Neural cell (in vitro differentiated cells): ENCODE data around the gene KIF1C. TPM values are rescaled to one million over a fixed set of nuclear protein-coding genes. Genes with fewer than 3 reads are reported as not detected.
A peak's percentile ranks its signal among the peaks of the same experiment; 100 is the strongest.

Experiments used
- H2AFZ ChIP-seq: fragments of 200-600, 300-800 bp; sonication (generic), shearing (Covaris generic); 2 replicates; pipeline ENCODE4 v1.6.0; 2014; ENCODE audit warnings: low read depth, mild to moderate bottlenecking, antibody characterized with exemption, low read length, moderate library complexity
- H3F3A ChIP-seq: fragments of 200-600 bp; shearing (Covaris generic); 2 replicates; pipeline ENCODE4 v1.6.1; 2016; ENCODE audit warnings: mild to moderate bottlenecking, moderate library complexity, mixed read lengths, antibody characterized with exemption, low read length; ENCODE audit not compliant: insufficient read depth, poor library complexity, severe bottlenecking
- H3K27ac ChIP-seq: fragments of 200-600, 300-800 bp; sonication (generic), shearing (Covaris generic); 2 replicates; pipeline ENCODE4 v1.5.1; 2014; ENCODE audit warnings: mild to moderate bottlenecking, low read length, moderate library complexity
- H3K27me3 ChIP-seq: fragments of 300-800, 200-600 bp; sonication (generic), shearing (Covaris generic); 2 replicates; pipeline ENCODE4 v1.6.0; 2014; ENCODE audit warnings: mild to moderate bottlenecking, low read depth, low read length, moderate library complexity; ENCODE audit not compliant: insufficient read depth
- H3K36me3 ChIP-seq: fragments of 300-800, 200-600 bp; sonication (generic), shearing (Covaris generic); 2 replicates; pipeline ENCODE4 v1.5.1; 2014; ENCODE audit warnings: mild to moderate bottlenecking, antibody characterized with exemption, low read length, moderate library complexity; ENCODE audit not compliant: insufficient read depth
- H3K4me2 ChIP-seq: fragments of 300-800, 200-600 bp; sonication (generic), shearing (Covaris generic); 2 replicates; pipeline ENCODE4 v1.6.0; 2014; ENCODE audit warnings: mild to moderate bottlenecking, low read length
- H3K4me3 ChIP-seq: fragments of 300-800, 200-600 bp; sonication (generic), shearing (Covaris generic); 2 replicates; pipeline ENCODE4 v1.5.1; 2014; ENCODE audit warnings: mild to moderate bottlenecking, low read length, moderate library complexity
- H3K79me2 ChIP-seq: fragments of 200-600 bp; shearing (Covaris generic); replicated peaks from 2 replicates; pipeline ENCODE4 v1.6.0; 2014; ENCODE audit warnings: mild to moderate bottlenecking, low read length, moderate library complexity; ENCODE audit not compliant: insufficient read depth
- H3K9ac ChIP-seq: fragments of 300-800, 200-600 bp; sonication (generic), shearing (Covaris generic); 2 replicates; pipeline ENCODE4 v1.6.1; 2016; ENCODE audit warnings: mild to moderate bottlenecking, low read length, mixed read lengths
- H3K9me2 ChIP-seq: fragments of 200-600 bp; shearing (Covaris generic); 2 replicates; pipeline ENCODE4 v1.6.1; 2016; ENCODE audit warnings: mild to moderate bottlenecking, low read length, mixed read lengths; ENCODE audit not compliant: insufficient read depth
- H3K9me3 ChIP-seq: fragments of 200-600, 300-800 bp; sonication (generic), shearing (Covaris generic); 2 replicates; pipeline ENCODE4 v1.6.1; 2016; ENCODE audit warnings: mild to moderate bottlenecking, mixed run types, low read length, moderate library complexity, mixed read lengths
- H4K20me1 ChIP-seq: fragments of 200-600 bp; shearing (Covaris generic); 2 replicates; pipeline ENCODE4 v1.6.1; 2016; ENCODE audit warnings: mild to moderate bottlenecking, mixed run types; ENCODE audit not compliant: insufficient read depth
- EP300 ChIP-seq: fragments of 450-650 bp; conservative IDR thresholded peaks from 2 replicates; pipeline ENCODE4 v1.6.1; 2014; ENCODE audit warnings: antibody characterized with exemption, mild to moderate bottlenecking, moderate library complexity; ENCODE audit not compliant: poor library complexity, severe bottlenecking
- EZH2 ChIP-seq: fragments of 200-600, 300-800 bp; shearing (Covaris generic), sonication (generic); IDR thresholded peaks from 2 replicates; pipeline ENCODE4 v1.6.1; 2014; ENCODE audit warnings: antibody characterized with exemption, low read length, borderline replicate concordance, mild to moderate bottlenecking; ENCODE audit not compliant: insufficient read depth, poor library complexity, severe bottlenecking
- MXI1 ChIP-seq: fragments of 450-650 bp; conservative IDR thresholded peaks from 2 replicates; pipeline ENCODE4 v1.6.1; 2014; ENCODE audit warnings: antibody characterized with exemption, mild to moderate bottlenecking; ENCODE audit not compliant: poor library complexity, severe bottlenecking
- POLR2AphosphoS5 ChIP-seq: IDR thresholded peaks from 2 replicates; pipeline ENCODE4 v1.6.1; 2012
- RAD21 ChIP-seq: fragments of 450-650 bp; conservative IDR thresholded peaks from 2 replicates; pipeline ENCODE4 v1.6.1; 2014; ENCODE audit warnings: antibody characterized with exemption, mild to moderate bottlenecking, moderate library complexity
- REST ChIP-seq: IDR thresholded peaks from 2 replicates; pipeline ENCODE4 v1.6.1; 2012; ENCODE audit warnings: borderline replicate concordance
- SMC3 ChIP-seq: fragments of 450-650 bp; conservative IDR thresholded peaks from 2 replicates; pipeline ENCODE4 v1.6.1; 2014; ENCODE audit warnings: antibody characterized with exemption, mild to moderate bottlenecking, moderate library complexity; ENCODE audit not compliant: poor library complexity
- TAF1 ChIP-seq: IDR thresholded peaks from 2 replicates; pipeline ENCODE4 v1.6.1; 2012; ENCODE audit warnings: low read depth
- polyA plus RNA-seq: library from polyadenylated mRNA; depleted of rRNA; stranded (reverse); fragments of >200 nt; gene quantifications from 2 replicates; pipeline ENCODE4 v1.2.3, GENCODE V29; 2014
- TF ChIP-seq, protein P1 (sequence below): fragments of 450-650 bp; IDR thresholded peaks from 2 replicates; pipeline ENCODE4 v1.5.1; 2014; ENCODE audit warnings: antibody characterized with exemption, mild to moderate bottlenecking, moderate library complexity; ENCODE audit not compliant: poor library complexity, severe bottlenecking

KIF1C gene
- polyA plus RNA-seq, 1 donor from 2014 or later = 8.3 TPM

DNA sequence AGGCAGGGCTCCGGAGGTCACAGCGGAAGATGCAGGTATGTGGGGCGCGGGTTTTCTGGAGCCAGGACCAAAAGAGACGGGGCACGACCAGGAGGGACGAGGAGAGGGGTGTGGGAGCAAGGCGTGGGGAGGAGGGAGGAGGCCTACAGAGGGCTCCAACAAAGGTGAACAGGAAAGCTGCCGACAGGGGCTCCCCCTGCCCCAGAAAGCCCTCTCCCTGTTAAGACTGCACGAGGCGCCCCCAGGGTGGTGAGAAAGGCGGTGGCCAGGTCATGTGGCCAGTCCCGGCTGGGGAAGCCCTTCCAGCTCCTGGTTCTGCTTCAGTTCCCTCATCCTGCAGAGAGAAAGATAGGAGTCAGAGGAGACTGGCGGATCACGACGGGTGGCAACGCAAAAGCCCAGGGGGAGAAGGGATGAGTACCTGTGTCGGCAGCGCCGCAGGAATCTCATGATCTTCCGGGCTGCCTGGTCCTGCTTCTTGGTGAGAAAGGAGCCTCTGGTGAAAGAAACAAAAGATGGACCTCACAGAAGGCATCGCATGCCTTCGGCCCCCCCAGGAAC is 29.2 kb upstream of the KIF1C start:
- H3K27ac ChIP-seq = peak overlapping the region; percentile 97
- TF ChIP-seq EP300 = no peak
- no peak for TF ChIP-seq REST
- TF ChIP-seq RAD21 = no peak
- TF ChIP-seq MXI1 = no peak
- TF ChIP-seq EZH2 = no peak
- TF ChIP-seq, protein P1, sequence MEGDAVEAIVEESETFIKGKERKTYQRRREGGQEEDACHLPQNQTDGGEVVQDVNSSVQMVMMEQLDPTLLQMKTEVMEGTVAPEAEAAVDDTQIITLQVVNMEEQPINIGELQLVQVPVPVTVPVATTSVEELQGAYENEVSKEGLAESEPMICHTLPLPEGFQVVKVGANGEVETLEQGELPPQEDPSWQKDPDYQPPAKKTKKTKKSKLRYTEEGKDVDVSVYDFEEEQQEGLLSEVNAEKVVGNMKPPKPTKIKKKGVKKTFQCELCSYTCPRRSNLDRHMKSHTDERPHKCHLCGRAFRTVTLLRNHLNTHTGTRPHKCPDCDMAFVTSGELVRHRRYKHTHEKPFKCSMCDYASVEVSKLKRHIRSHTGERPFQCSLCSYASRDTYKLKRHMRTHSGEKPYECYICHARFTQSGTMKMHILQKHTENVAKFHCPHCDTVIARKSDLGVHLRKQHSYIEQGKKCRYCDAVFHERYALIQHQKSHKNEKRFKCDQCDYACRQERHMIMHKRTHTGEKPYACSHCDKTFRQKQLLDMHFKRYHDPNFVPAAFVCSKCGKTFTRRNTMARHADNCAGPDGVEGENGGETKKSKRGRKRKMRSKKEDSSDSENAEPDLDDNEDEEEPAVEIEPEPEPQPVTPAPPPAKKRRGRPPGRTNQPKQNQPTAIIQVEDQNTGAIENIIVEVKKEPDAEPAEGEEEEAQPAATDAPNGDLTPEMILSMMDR = no peak
- TF ChIP-seq POLR2AphosphoS5 = no peak
- TF ChIP-seq TAF1 = no peak
- TF ChIP-seq SMC3 = no peak
- no peaks in the 10 kb centered on the region for H3K79me2 ChIP-seq
- H2AFZ ChIP-seq = peak overlapping the region; percentile 65
- H3K9me2 ChIP-seq = no peaks in the 10 kb centered on the region
- H4K20me1 ChIP-seq = no peaks in the 10 kb centered on the region
- no peaks in the 10 kb centered on the region for H3K36me3 ChIP-seq
- H3K9ac ChIP-seq = peak overlapping the region; percentile 89
- no peaks in the 10 kb centered on the region for H3K27me3 ChIP-seq
- H3K4me2 ChIP-seq = peak overlapping the region; percentile 86
- peak overlapping the region; percentile 71 for H3K4me3 ChIP-seq
- no peaks in the 10 kb centered on the region for H3K9me3 ChIP-seq
- H3F3A ChIP-seq = peaks cover 9% of the 10 kb centered on the region

DNA sequence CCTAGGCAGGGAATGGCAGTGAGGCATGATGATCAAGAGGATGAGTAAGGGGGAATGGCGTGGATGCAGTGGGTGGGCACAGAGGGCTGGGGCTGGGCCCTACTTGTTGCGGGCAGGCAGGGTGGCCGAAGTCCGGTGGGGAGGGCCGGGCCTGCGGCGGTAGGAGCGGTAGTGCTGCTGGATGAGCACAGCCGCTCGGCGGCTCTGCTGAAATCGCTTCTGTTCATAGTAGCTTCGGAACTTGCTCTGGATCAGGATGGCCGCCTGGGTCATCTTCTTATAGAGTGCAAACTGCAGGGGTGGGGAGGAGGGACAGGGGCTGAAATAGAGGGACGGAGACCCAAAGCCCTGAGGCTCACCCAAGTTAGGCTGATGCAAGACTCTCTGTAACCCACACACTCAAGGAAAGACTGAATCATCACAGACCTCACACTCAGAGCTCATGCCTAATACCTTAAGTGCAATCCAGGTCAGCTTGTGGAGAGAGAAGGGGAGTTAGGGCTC is 28.7 kb upstream of the KIF1C start:
- Histone ChIP-seq H3K27me3 (no peaks in the 10 kb centered on the region), H3K9me3 (no peaks in the 10 kb centered on the region), H3K9me2 (no peaks in the 10 kb centered on the region), H3K79me2 (no peaks in the 10 kb centered on the region), H3K36me3 (no peaks in the 10 kb centered on the region), H3K4me2 (peak overlapping the region; percentile 86), H4K20me1 (no peaks in the 10 kb centered on the region), H3K9ac (peak overlapping the region; percentile 89), H3K4me3 (peak overlapping the region; percentile 71), H2AFZ (no peak overlapping the region), H3F3A (peaks cover 9% of the 10 kb centered on the region), H3K27ac (peak overlapping the region; percentile 97)
- TF ChIP-seq EZH2 (no peak), POLR2AphosphoS5 (no peak), RAD21 (no peak), REST (no peak), TAF1 (no peak), MXI1 (no peak), SMC3 (no peak), EP300 (no peak)
- TF ChIP-seq, protein P1 = no peak
